ENCODE data around the gene CPLX1. TPM values are rescaled to one million over a fixed set of nuclear protein-coding genes. Genes with fewer than 3 reads are reported as not detected.

CPLX1 gene
- polyA plus RNA-seq, 1 donor (not counting 4 experiments of a cell fraction or from before 2014, with no cell fraction given) = 0.04 TPM

DNA sequence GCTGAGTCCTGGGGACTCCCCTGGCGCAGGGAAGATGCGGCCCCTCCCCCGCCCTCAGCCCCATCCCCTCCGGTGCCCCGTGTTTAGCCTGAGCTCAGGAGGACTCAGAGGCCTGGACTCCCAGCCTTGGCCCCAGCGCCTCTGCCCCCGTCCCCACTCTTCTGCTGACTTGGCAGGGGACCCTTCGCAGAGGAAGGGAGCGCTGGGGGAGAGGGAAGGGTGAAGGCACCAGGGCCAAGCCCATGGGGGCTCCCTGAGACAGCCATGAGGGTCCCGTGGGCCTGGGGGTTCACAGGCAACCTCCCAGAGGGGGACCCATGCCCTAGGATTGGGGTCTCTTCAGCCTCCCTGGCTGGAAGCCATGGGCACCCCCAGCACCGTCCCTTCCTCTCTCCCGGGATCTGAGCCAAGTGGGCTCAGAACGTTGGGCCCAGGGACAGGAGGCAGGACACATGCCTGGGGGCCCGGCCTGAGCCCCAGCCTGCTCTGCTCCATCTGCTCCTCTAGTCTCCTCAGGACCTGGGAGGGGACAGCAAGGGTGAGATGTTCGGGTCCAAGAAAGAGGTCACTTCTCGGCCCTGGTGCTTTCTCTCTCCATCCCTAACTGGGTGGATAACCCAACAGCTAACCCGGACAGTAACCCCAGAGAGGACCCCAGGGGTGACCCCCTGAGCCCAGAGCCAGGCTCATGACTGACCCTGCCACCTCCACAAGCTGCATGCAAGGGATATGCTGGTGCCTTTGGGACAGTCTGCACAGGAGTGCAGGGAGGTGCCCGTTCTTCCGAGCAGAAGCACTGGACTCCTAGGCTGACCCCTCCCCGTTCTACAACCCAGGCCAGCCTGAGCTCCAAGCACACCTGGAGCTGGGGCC, 1.5 kb upstream of the CPLX1 start:
- no peak overlapping the region for H3K27ac ChIP-seq (ENCODE audit: control insufficient read depth, insufficient read depth, low read length)
- H3K9me1 ChIP-seq (ENCODE audit: control insufficient read depth, extremely low read depth, insufficient read depth, low read length) = no peaks in the 10 kb centered on the region
- H3K4me2 ChIP-seq (ENCODE audit: control insufficient read depth, extremely low read depth, insufficient read depth, low read depth, low read length) = no peak overlapping the region
- no peak for FAIRE-seq
- H3K4me3 ChIP-seq (ENCODE audit: control insufficient read depth in 2 of 3, extremely low read depth in 1 of 3, insufficient read depth in 2 of 3, low read depth in 1 of 3, low read length in 3 of 3) = no peak overlapping the region
- no peaks in the 10 kb centered on the region for H3K4me1 ChIP-seq (ENCODE audit: control insufficient read depth, extremely low read depth, insufficient read depth, low read length)
- dilution Hi-C loops (cut with MboI; ENCODE audit: extremely low pct_ligation_motif_present, low sequenced_read_pairs) = no loop called here
- no peaks in the 10 kb centered on the region for H3K36me3 ChIP-seq (ENCODE audit: control insufficient read depth in 2 of 2, extremely low read depth in 1 of 2, insufficient read depth in 2 of 2, low read length in 2 of 2)
- no peaks in the 10 kb centered on the region for H4K20me1 ChIP-seq (ENCODE audit: control insufficient read depth, extremely low read depth, insufficient read depth, low read length)
- no peaks in the 10 kb centered on the region for H3K79me2 ChIP-seq (ENCODE audit: control insufficient read depth, insufficient read depth, low read length)
- no peak overlapping the region for H2AFZ ChIP-seq (ENCODE audit: control insufficient read depth, low read length)
- H3K27me3 ChIP-seq (ENCODE audit: control insufficient read depth, extremely low read depth, insufficient read depth, low read length) = peaks cover 58% of the 10 kb centered on the region
- TF ChIP-seq EZH2 (IDR thresholded peaks at IDR 0.05; ENCODE audit: low read length) = peak; percentile 62
- TF ChIP-seq, protein P1, sequence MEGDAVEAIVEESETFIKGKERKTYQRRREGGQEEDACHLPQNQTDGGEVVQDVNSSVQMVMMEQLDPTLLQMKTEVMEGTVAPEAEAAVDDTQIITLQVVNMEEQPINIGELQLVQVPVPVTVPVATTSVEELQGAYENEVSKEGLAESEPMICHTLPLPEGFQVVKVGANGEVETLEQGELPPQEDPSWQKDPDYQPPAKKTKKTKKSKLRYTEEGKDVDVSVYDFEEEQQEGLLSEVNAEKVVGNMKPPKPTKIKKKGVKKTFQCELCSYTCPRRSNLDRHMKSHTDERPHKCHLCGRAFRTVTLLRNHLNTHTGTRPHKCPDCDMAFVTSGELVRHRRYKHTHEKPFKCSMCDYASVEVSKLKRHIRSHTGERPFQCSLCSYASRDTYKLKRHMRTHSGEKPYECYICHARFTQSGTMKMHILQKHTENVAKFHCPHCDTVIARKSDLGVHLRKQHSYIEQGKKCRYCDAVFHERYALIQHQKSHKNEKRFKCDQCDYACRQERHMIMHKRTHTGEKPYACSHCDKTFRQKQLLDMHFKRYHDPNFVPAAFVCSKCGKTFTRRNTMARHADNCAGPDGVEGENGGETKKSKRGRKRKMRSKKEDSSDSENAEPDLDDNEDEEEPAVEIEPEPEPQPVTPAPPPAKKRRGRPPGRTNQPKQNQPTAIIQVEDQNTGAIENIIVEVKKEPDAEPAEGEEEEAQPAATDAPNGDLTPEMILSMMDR (optimal IDR thresholded peaks at IDR 0.05 in 1 of 3, IDR thresholded peaks at IDR 0.05 in 1 of 3, conservative IDR thresholded peaks at IDR 0.05 in 1 of 3; ENCODE audit: extremely low read depth in 1 of 3, insufficient read depth in 2 of 3, low read length in 3 of 3) = no peak
- peaks cover 3% of the 10 kb centered on the region for H3K9me3 ChIP-seq (ENCODE audit: control insufficient read depth, low read depth, low read length)
- no peak for DNase-seq (ENCODE audit: low read depth, low spot score)
- no peak overlapping the region for H3K9ac ChIP-seq (ENCODE audit: control insufficient read depth, extremely low read depth, insufficient read depth, low read length)

DNA sequence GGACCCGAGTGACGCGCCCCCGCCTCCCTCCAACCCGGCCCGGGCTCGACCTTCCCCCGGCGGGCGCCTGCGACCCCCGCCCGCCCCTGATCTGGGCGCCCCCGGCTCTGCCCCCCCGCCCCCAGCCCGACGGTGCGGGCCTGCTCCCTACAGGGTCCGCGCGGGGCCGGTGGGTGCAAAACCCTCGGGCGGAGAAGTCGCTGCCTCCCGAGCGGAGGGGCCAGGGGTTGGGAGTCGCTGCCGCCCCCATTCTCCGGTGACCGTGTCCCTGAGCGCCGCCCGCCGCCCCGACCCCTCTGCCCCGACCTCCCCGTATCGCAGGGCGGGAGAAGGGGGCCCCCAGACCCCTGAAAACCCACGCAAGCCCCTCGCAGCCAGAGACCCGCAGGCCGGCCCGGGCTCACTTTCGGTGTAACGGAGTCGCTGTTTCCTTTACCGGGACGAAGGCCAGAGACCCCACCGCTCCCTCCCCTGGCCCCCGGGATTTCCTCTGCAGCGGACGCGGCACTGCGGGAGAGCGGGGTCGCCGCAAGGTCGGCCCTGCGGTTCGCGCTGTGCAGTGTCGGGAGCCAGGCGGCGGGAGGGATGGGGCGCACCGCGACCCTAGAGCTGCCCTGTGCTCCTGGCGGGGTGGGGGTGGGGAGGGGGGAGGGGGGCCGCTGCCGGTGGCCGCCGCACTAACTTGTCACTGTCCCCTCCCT, 729 bp upstream of the CPLX1 start:
- peaks cover 65% of the 10 kb centered on the region for H3K27me3 ChIP-seq (ENCODE audit: control insufficient read depth, extremely low read depth, insufficient read depth, low read length)
- no peaks in the 10 kb centered on the region for H3K4me1 ChIP-seq (ENCODE audit: control insufficient read depth, extremely low read depth, insufficient read depth, low read length)
- no peaks in the 10 kb centered on the region for H3K9me1 ChIP-seq (ENCODE audit: control insufficient read depth, extremely low read depth, insufficient read depth, low read length)
- H3K36me3 ChIP-seq (ENCODE audit: control insufficient read depth in 2 of 2, extremely low read depth in 1 of 2, insufficient read depth in 2 of 2, low read length in 2 of 2) = no peaks in the 10 kb centered on the region
- no peaks in the 10 kb centered on the region for H3K79me2 ChIP-seq (ENCODE audit: control insufficient read depth, insufficient read depth, low read length)
- dilution Hi-C loops (cut with MboI; ENCODE audit: extremely low pct_ligation_motif_present, low sequenced_read_pairs) = no loop called here
- peak; percentile 93 for TF ChIP-seq EZH2 (IDR thresholded peaks at IDR 0.05; ENCODE audit: low read length)
- TF ChIP-seq, protein P1 (optimal IDR thresholded peaks at IDR 0.05 in 1 of 3, IDR thresholded peaks at IDR 0.05 in 1 of 3, conservative IDR thresholded peaks at IDR 0.05 in 1 of 3; ENCODE audit: extremely low read depth in 1 of 3, insufficient read depth in 2 of 3, low read length in 3 of 3) = no peak
- no peak overlapping the region for H2AFZ ChIP-seq (ENCODE audit: control insufficient read depth, low read length)
- FAIRE-seq = no peak
- H3K4me2 ChIP-seq (ENCODE audit: control insufficient read depth, extremely low read depth, insufficient read depth, low read depth, low read length) = no peak overlapping the region
- H3K9me3 ChIP-seq (ENCODE audit: control insufficient read depth, low read depth, low read length) = peaks cover 2% of the 10 kb centered on the region
- no peak for DNase-seq (ENCODE audit: low read depth, low spot score)
- no peak overlapping the region for H3K27ac ChIP-seq (ENCODE audit: control insufficient read depth, insufficient read depth, low read length)
- H3K9ac ChIP-seq (ENCODE audit: control insufficient read depth, extremely low read depth, insufficient read depth, low read length) = no peak overlapping the region
- no peak overlapping the region for H3K4me3 ChIP-seq (ENCODE audit: control insufficient read depth in 2 of 3, extremely low read depth in 1 of 3, insufficient read depth in 2 of 3, low read depth in 1 of 3, low read length in 3 of 3)
- H4K20me1 ChIP-seq (ENCODE audit: control insufficient read depth, extremely low read depth, insufficient read depth, low read length) = no peaks in the 10 kb centered on the region

Data from keratinocyte (primary cell).